T-helper 1 cell (primary cell): ENCODE data around the gene ZNF595.
"Not testable (repeated sequence)": the region's sequence is repeated elsewhere in the genome, so short reads cannot be mapped to it uniquely, and the experiment has no call there.

ENCODE experiments used
- DNase-seq, 5 donors: peaks; one replicate each; pipeline ENCODE4 v3.0.0-alpha.2; 2012 to 2020
- total RNA-seq, 4 donors: gene quantifications; one replicate each; lab custom pipeline; 2026; lab: John Stamatoyannopoulos, UW

Gene ZNF595
- 0.77 to 11.0 (median 4.2) reads per million in 4 donors for total RNA-seq

GRCh38 chr4:52804-53479 lies at the start of gene ZNF595:
ZNF595 (plus strand) TSS chr4:53321; CDS start chr4:53489, 168 bp downstream.
- DNase-seq: peak in 1 of 5 donors; percentile 8

- DNase-seq: not testable (repeated sequence)
Measured at GRCh38 chr4:9937-10870, 42.9 kb upstream of the ZNF595 start.

- not testable (repeated sequence) for DNase-seq
Measured at GRCh38 chr4:11095-11815, 41.9 kb upstream of the ZNF595 start.

- DNase-seq: peak in 3 of 5 donors; percentile 9 to 40 (median 22)
Measured at GRCh38 chr4:11816-12417, 41.2 kb upstream of the ZNF595 start.

GRCh38 chr4:18128-18527 lies 35.0 kb upstream of the ZNF595 start:
- DNase-seq: not testable (repeated sequence)

GRCh38 chr4:18589-18988 lies 34.5 kb upstream of the ZNF595 start:
- DNase-seq: not testable (repeated sequence)

- DNase-seq: not testable (repeated sequence)
Measured at GRCh38 chr4:22882-23281, 30.2 kb upstream of the ZNF595 start.

- DNase-seq: not testable (repeated sequence)
Measured at GRCh38 chr4:24359-24758, 28.8 kb upstream of the ZNF595 start.

- DNase-seq: not testable (repeated sequence)
Measured at GRCh38 chr4:27501-27900, 25.6 kb upstream of the ZNF595 start.

GRCh38 chr4:28767-29542 lies 24.2 kb upstream of the ZNF595 start:
- not testable (repeated sequence) for DNase-seq

- not testable (repeated sequence) for DNase-seq
Measured at GRCh38 chr4:33314-33713, 19.8 kb upstream of the ZNF595 start.

- DNase-seq: not testable (repeated sequence)
Measured at GRCh38 chr4:36559-37415, 16.3 kb upstream of the ZNF595 start.

GRCh38 chr4:38202-38601 lies 14.9 kb upstream of the ZNF595 start:
- DNase-seq: not testable (repeated sequence)

- not testable (repeated sequence) for DNase-seq
Measured at GRCh38 chr4:43375-43774, 9.7 kb upstream of the ZNF595 start.

GRCh38 chr4:51253-51652 lies 1.9 kb upstream of the ZNF595 start:
- DNase-seq: not testable (repeated sequence)

- DNase-seq: peak in 2 of 5 donors; percentile 4 to 11
Measured at GRCh38 chr4:51655-52277, 1.4 kb upstream of the ZNF595 start.

GRCh38 chr4:53521-53920 lies 400 bp downstream of the ZNF595 start:
- not testable (repeated sequence) for DNase-seq

- DNase-seq: not testable (repeated sequence)
Measured at GRCh38 chr4:64733-65132, 11.6 kb downstream of the ZNF595 start.

- DNase-seq: no peak
Measured at GRCh38 chr4:71830-72229, 18.7 kb downstream of the ZNF595 start.

GRCh38 chr4:85951-86350 lies 32.8 kb downstream of the ZNF595 start:
- no peak for DNase-seq
